Activated naive CD8-positive, alpha-beta T cell treated with anti-CD3 and anti-CD28 coated beads for 36 hours (primary cell): ENCODE data around the gene SMS. TPM values are rescaled to one million over a fixed set of nuclear protein-coding genes. Genes with fewer than 3 reads are reported as not detected.

Source experiments
- DNase-seq: peaks from one replicate; pipeline ENCODE4 v3.0.0; 2021
- H3K27ac Mint-ChIP-seq: one replicate; pipeline ENCODE4 v1.8.0; 2022; ENCODE audit warnings: mild to moderate bottlenecking, moderate library complexity, mixed read lengths
- H3K27me3 Mint-ChIP-seq: one replicate; pipeline ENCODE4 v1.8.0; 2022; ENCODE audit warnings: mild to moderate bottlenecking, mixed read lengths
- H3K36me3 Mint-ChIP-seq: one replicate; pipeline ENCODE4 v1.8.0; 2021; ENCODE audit warnings: mild to moderate bottlenecking, mixed read lengths
- H3K4me1 Mint-ChIP-seq: one replicate; pipeline ENCODE4 v1.8.0; 2021; ENCODE audit warnings: mixed read lengths
- H3K4me3 Mint-ChIP-seq: one replicate; pipeline ENCODE4 v1.8.0; 2022; ENCODE audit warnings: mild to moderate bottlenecking, moderate library complexity, mixed read lengths
- H3K9me3 Mint-ChIP-seq: one replicate; pipeline ENCODE4 v1.8.0; 2022; ENCODE audit warnings: mixed read lengths
- total RNA-seq, 2 experiments: library from RNA; stranded (reverse); gene quantifications; one replicate each; pipeline ENCODE4 v1.2.3, GENCODE V29; 2021

Gene SMS
- total RNA-seq, 2 experiments from 2014 or later: 202 to 206 TPM

DNA sequence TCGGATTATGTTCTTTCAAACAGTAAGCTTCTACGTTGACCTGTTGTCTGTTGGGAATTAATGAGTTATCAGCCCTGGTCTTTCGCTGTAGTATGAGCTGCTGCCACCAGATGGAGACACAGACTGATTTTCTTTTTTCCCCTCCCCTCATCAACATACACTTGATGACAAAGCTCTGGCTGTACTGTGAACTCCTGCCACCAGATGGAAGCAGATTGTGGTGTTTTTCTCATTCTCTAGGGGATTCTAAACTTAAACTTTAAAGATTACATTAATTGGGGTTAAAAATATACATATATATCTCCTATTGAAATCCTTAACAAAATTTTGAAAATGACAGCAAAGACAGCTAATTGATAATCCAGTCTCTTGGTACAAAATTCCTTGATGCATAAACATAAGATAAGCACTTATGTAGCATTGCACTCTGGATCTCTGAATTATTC lies 44.8 kb downstream of the SMS start:
- peak; percentile 39 for DNase-seq
- H3K9me3 Mint-ChIP-seq: no peaks in the 10 kb centered on the region
- H3K27ac Mint-ChIP-seq: peak overlapping the region; percentile 8
- H3K4me3 Mint-ChIP-seq: no peak overlapping the region
- peaks cover 34% of the 10 kb centered on the region for H3K36me3 Mint-ChIP-seq
- H3K4me1 Mint-ChIP-seq: peaks cover 23% of the 10 kb centered on the region
- H3K27me3 Mint-ChIP-seq: no peaks in the 10 kb centered on the region

DNA sequence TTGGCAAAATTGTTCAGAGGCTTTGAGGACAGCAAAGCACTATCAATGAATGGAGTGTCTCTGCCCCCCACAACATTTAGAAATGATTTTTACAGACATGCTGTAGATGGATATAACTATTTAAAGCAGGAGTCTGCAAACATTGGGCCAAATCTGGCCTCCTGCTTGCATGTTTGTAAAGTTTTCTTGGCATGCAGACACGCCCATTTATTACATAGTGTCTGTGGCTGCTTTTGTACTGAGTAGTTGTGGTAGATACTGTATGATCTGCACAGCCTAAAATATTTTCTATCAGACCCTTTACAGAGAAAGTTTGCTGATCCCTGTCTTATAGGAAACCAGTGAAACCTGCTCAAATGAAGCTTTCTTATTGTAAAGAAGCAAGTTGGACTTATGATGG lies 46.1 kb downstream of the SMS start:
- peaks cover 34% of the 10 kb centered on the region for H3K4me1 Mint-ChIP-seq
- no peak for DNase-seq
- H3K36me3 Mint-ChIP-seq: peaks cover 44% of the 10 kb centered on the region
- H3K27ac Mint-ChIP-seq: no peak overlapping the region
- H3K27me3 Mint-ChIP-seq: no peaks in the 10 kb centered on the region
- H3K4me3 Mint-ChIP-seq: no peak overlapping the region
- H3K9me3 Mint-ChIP-seq: no peaks in the 10 kb centered on the region

GRCh38 chrX:21989384-21989783 lies 48.9 kb downstream of the SMS start:
- Mint-ChIP-seq H3K36me3 (peaks cover 67% of the 10 kb centered on the region), H3K27me3 (no peaks in the 10 kb centered on the region), H3K4me1 (peaks cover 48% of the 10 kb centered on the region), H3K27ac (peak overlapping the region; percentile 91), H3K4me3 (no peak overlapping the region), H3K9me3 (no peaks in the 10 kb centered on the region)
- peak; percentile 58 for DNase-seq

DNA sequence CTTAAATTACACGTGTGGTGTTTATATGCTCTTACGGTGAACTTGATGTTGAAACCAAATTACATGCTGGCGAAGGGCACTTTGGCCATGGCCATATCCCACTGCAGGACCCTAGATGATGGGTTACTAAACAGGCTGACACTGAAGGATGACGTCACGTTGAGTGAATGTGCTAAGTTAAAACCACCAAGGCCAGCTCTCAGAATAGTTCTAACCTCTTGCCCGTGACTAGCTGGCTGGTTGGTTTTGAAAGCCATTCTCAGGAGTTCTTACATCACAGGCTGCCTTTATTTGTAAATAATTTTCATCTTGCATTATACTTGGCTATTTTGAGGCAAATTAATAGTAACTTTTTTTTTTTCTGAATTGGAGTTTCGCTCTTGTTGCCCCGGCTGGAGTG lies 50.3 kb downstream of the SMS start:
- Mint-ChIP-seq H3K27ac (peak overlapping the region; percentile 88), H3K9me3 (no peaks in the 10 kb centered on the region), H3K4me1 (peaks cover 54% of the 10 kb centered on the region), H3K4me3 (no peak overlapping the region), H3K27me3 (no peaks in the 10 kb centered on the region), H3K36me3 (peaks cover 79% of the 10 kb centered on the region)
- no peak for DNase-seq

GRCh38 chrX:21991504-21991903 lies 51.0 kb downstream of the SMS start:
- H3K36me3 Mint-ChIP-seq: peaks cover 83% of the 10 kb centered on the region
- H3K27me3 Mint-ChIP-seq: no peaks in the 10 kb centered on the region
- H3K27ac Mint-ChIP-seq: peak overlapping the region; percentile 88
- DNase-seq: no peak
- H3K4me3 Mint-ChIP-seq: no peak overlapping the region
- peaks cover 59% of the 10 kb centered on the region for H3K4me1 Mint-ChIP-seq
- no peaks in the 10 kb centered on the region for H3K9me3 Mint-ChIP-seq

- H3K9me3 Mint-ChIP-seq: no peaks in the 10 kb centered on the region
- no peak overlapping the region for H3K4me3 Mint-ChIP-seq
- H3K27me3 Mint-ChIP-seq: no peaks in the 10 kb centered on the region
- DNase-seq: no peak
- H3K27ac Mint-ChIP-seq: peak overlapping the region; percentile 38
- peaks cover 85% of the 10 kb centered on the region for H3K36me3 Mint-ChIP-seq
- peaks cover 65% of the 10 kb centered on the region for H3K4me1 Mint-ChIP-seq
These were observed 52.8 kb downstream of the SMS start for GRCh38 chrX:21993265-21993664.

GRCh38 chrX:21996872-21997455 lies 56.5 kb downstream of the SMS start:
- DNase-seq: no peak
- H3K4me3 Mint-ChIP-seq: no peak overlapping the region
- peaks cover 78% of the 10 kb centered on the region for H3K36me3 Mint-ChIP-seq
- H3K4me1 Mint-ChIP-seq: peaks cover 36% of the 10 kb centered on the region
- peaks cover 1% of the 10 kb centered on the region for H3K9me3 Mint-ChIP-seq
- H3K27me3 Mint-ChIP-seq: no peaks in the 10 kb centered on the region
- H3K27ac Mint-ChIP-seq: peak overlapping the region; percentile 76

DNA sequence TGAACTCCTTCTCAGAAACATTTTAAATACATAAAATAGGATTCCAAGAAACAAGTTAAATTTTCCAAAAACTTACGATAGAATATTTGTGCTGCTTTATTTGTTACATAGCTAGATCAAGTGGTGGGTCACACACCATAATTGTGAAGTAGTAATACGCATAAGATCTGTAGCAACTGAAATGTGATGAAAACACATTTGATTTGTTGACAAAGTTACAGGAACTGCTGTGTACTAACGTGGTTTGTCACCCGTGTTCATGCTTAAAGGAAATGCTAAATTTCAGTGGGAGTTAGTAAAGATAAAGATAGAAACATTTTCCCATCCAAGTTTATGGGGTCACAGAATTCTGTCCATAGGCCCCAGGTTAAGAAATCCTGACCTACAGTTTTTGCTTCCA lies 57.5 kb downstream of the SMS start:
- H3K9me3 Mint-ChIP-seq: peaks cover 7% of the 10 kb centered on the region
- peaks cover 82% of the 10 kb centered on the region for H3K36me3 Mint-ChIP-seq
- H3K4me1 Mint-ChIP-seq: peaks cover 34% of the 10 kb centered on the region
- peak overlapping the region; percentile 74 for H3K27ac Mint-ChIP-seq
- DNase-seq: no peak
- H3K27me3 Mint-ChIP-seq: no peaks in the 10 kb centered on the region
- H3K4me3 Mint-ChIP-seq: no peak overlapping the region

- H3K9me3 Mint-ChIP-seq: peaks cover 12% of the 10 kb centered on the region
- H3K27me3 Mint-ChIP-seq: no peaks in the 10 kb centered on the region
- H3K36me3 Mint-ChIP-seq: peaks cover 68% of the 10 kb centered on the region
- DNase-seq: no peak
- no peak overlapping the region for H3K4me3 Mint-ChIP-seq
- no peak overlapping the region for H3K27ac Mint-ChIP-seq
- H3K4me1 Mint-ChIP-seq: peaks cover 16% of the 10 kb centered on the region
These were observed 64.4 kb downstream of the SMS start for GRCh38 chrX:22004866-22005265.

DNA sequence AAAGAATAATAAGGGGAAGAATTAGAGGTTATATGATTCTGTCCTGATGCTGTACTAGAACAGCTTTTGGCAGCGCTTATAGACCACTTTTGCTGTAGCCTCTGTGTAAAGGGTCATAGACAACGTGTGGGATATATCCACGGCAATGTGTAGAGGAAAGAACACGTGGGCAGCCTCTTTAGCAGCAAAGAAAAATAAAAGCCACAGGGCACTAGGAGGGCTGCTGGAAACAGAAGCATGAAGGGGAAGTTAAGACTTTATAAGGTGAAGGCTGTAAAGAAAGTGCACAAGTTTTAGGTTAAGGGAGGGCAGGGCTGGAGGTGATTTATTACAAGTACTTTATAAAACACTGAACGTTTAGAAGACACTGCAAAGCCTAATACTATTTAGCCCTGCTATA lies 71.5 kb downstream of the SMS start:
- DNase-seq: no peak
- H3K4me1 Mint-ChIP-seq: peaks cover 15% of the 10 kb centered on the region
- H3K36me3 Mint-ChIP-seq: peaks cover 14% of the 10 kb centered on the region
- H3K27me3 Mint-ChIP-seq: no peaks in the 10 kb centered on the region
- H3K27ac Mint-ChIP-seq: no peak overlapping the region
- H3K4me3 Mint-ChIP-seq: no peak overlapping the region
- peaks cover 3% of the 10 kb centered on the region for H3K9me3 Mint-ChIP-seq

DNA sequence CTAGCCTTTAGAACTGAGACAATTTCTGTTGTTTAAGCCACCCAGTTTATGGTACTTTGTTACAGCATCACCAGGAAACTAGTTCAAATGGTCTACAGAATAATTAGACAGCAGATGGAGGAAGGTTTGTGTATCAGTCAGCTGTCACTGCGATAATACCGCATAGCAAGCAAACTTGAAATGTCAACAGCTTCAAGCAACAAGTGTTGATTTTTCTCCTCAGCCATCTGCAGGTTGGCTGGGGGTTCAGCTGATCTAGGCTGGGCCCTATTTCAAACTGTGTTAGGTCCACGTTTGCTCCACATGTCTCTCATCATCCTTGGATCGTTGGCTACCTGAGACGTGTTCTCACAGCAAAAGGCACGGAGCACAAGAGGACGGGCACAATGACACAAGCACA lies 72.4 kb downstream of the SMS start:
- DNase-seq: no peak
- Mint-ChIP-seq H3K36me3 (peaks cover 12% of the 10 kb centered on the region), H3K4me1 (peaks cover 12% of the 10 kb centered on the region), H3K27me3 (no peaks in the 10 kb centered on the region), H3K9me3 (peaks cover 3% of the 10 kb centered on the region), H3K4me3 (no peak overlapping the region), H3K27ac (no peak overlapping the region)

DNA sequence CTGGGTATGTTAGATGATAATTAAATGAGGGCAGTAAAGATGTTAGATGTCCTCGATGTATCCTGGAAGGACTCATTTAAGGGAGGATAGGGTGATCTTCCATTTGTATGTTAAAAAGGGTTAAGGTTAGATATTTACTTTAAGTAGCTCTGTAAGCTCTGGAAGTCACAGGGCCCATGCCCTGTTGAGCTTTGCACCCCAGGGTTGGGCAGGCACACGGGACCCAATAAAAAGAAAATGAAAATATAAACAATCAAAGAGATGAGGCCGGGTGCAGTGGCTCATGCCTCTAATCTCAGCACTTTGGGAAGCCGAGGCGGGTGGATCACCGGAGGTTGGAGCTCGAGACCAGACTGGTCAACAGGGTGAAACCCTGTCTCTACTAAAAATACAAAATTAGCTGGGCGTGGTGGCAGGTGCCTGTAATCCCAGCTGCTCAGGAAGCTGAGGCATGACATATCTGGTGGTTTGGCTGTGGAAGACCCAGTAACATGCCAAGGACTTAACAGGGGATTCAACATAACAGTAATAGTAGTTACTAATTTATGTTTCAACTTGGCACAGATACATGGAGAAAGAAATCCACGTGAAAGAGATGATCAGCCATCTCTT lies 74.7 kb downstream of the SMS start:
- H3K4me1 Mint-ChIP-seq: peaks cover 12% of the 10 kb centered on the region
- H3K27ac Mint-ChIP-seq: no peak overlapping the region
- no peaks in the 10 kb centered on the region for H3K27me3 Mint-ChIP-seq
- DNase-seq: no peak
- no peak overlapping the region for H3K4me3 Mint-ChIP-seq
- H3K36me3 Mint-ChIP-seq: peaks cover 4% of the 10 kb centered on the region
- peaks cover 1% of the 10 kb centered on the region for H3K9me3 Mint-ChIP-seq

- DNase-seq: no peak
- Mint-ChIP-seq H3K27me3 (no peaks in the 10 kb centered on the region), H3K4me3 (no peak overlapping the region)
These were observed 81.3 kb downstream of the SMS start for GRCh38 chrX:22021751-22022324.

GRCh38 chrX:22024577-22024976 lies 84.1 kb downstream of the SMS start:
- Mint-ChIP-seq H3K4me3 (no peak overlapping the region), H3K4me1 (peaks cover 20% of the 10 kb centered on the region), H3K36me3 (peaks cover 4% of the 10 kb centered on the region), H3K27ac (no peak overlapping the region), H3K9me3 (no peaks in the 10 kb centered on the region), H3K27me3 (no peaks in the 10 kb centered on the region)
- DNase-seq: no peak

More at GRCh38 chrX:22021751-22022324, 81.3 kb downstream of the SMS start:
- H3K4me1 Mint-ChIP-seq: peaks cover 8% of the 10 kb centered on the region
- H3K27ac Mint-ChIP-seq: no peak overlapping the region
- H3K36me3 Mint-ChIP-seq: peaks cover 1% of the 10 kb centered on the region
- H3K9me3 Mint-ChIP-seq: no peaks in the 10 kb centered on the region

GRCh38 chrX:22025751-22026150 lies 85.2 kb downstream of the SMS start:
- no peak for DNase-seq
- Mint-ChIP-seq H3K36me3 (peaks cover 5% of the 10 kb centered on the region), H3K9me3 (no peaks in the 10 kb centered on the region), H3K4me1 (peaks cover 20% of the 10 kb centered on the region), H3K27me3 (no peaks in the 10 kb centered on the region), H3K27ac (no peak overlapping the region), H3K4me3 (no peak overlapping the region)

DNA sequence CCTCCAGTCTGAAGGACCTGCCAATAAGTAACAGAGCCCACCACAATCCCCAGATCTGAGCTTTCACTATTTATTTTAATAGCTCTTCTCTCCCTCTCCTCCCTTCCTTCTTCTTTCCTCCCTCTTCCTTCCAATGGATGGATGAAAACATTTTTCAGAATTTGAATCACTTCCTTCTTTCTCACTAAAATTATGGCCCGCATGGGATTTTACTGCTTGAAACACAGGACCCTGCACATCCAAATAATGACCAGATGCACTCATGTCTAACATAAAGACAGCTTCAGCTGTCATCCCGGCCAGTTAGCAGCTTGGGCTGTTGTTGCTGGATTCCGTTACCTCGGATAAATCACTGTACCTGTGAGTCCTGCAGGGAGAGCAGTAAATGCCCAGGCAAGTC lies 86.2 kb downstream of the SMS start:
- Mint-ChIP-seq H3K27ac (no peak overlapping the region), H3K27me3 (no peaks in the 10 kb centered on the region), H3K4me3 (no peak overlapping the region), H3K4me1 (peaks cover 22% of the 10 kb centered on the region), H3K36me3 (peaks cover 5% of the 10 kb centered on the region), H3K9me3 (no peaks in the 10 kb centered on the region)
- DNase-seq: no peak
